ENCODE measurements around the gene ASPDH. TPM values are rescaled to one million over a fixed set of nuclear protein-coding genes. Genes with fewer than 3 reads are reported as not detected.

ASPDH gene
- total and polyA plus RNA-seq, 3 experiments from 2014 or later, result not detected

- peaks cover 4 to 7% of the 10 kb centered on the region in 2 donors for H3K27me3 Mint-ChIP-seq
- no peaks in the 10 kb centered on the region for H3K4me1 Mint-ChIP-seq
- Histone ChIP-seq H3K4me3 (ENCODE audit: low read length) (no peak overlapping the region), H3K9me3 (ENCODE audit: low read length) (no peaks in the 10 kb centered on the region), H3K4me1 (ENCODE audit: insufficient read depth, low read length) (no peaks in the 10 kb centered on the region), H3K27ac (ENCODE audit: low read depth, low read length) (no peak overlapping the region), H3K27me3 (ENCODE audit: insufficient read depth, low read length, poor library complexity, severe bottlenecking) (no peaks in the 10 kb centered on the region), H3K36me3 (ENCODE audit: insufficient read depth, low read length) (no peaks in the 10 kb centered on the region)
- H3K9me3 Mint-ChIP-seq, result no peaks in the 10 kb centered on the region
- POLR2A ChIA-PET, result no interaction called here
- no peak for DNase-seq
- H3K4me3 Mint-ChIP-seq, result no peak overlapping the region
- no peaks in the 10 kb centered on the region for H3K36me3 Mint-ChIP-seq
- CTCF ChIA-PET, result no interaction called here
- H3K27ac Mint-ChIP-seq, result no peak overlapping the region
Observed at GRCh38 chr19:50522881-50523280, 9.2 kb upstream of the ASPDH start.

- H3K9me3 ChIP-seq (ENCODE audit: low read length), result no peaks in the 10 kb centered on the region
- Mint-ChIP-seq H3K36me3 (no peaks in the 10 kb centered on the region), H3K4me3 (no peak overlapping the region), H3K27ac (peak overlapping the region in 1 of 8 donors; percentile 62), H3K27me3 (peaks cover 4 to 6% of the 10 kb centered on the region in 2 donors), H3K4me1 (no peaks in the 10 kb centered on the region), H3K9me3 (no peaks in the 10 kb centered on the region)
- H3K27me3 ChIP-seq (ENCODE audit: insufficient read depth, low read length, poor library complexity, severe bottlenecking), result no peaks in the 10 kb centered on the region
- DNase-seq, result no peak
- no peak overlapping the region for H3K27ac ChIP-seq (ENCODE audit: low read depth, low read length)
- ChIA-PET CTCF (no interaction called here), POLR2A (no interaction called here)
- H3K36me3 ChIP-seq (ENCODE audit: insufficient read depth, low read length), result no peaks in the 10 kb centered on the region
- no peaks in the 10 kb centered on the region for H3K4me1 ChIP-seq (ENCODE audit: insufficient read depth, low read length)
- H3K4me3 ChIP-seq (ENCODE audit: low read length), result no peak overlapping the region
Observed at GRCh38 chr19:50520822-50521465, 7.2 kb upstream of the ASPDH start.

GRCh38 chr19:50519006-50519575, 5.4 kb upstream of the ASPDH start:
- Mint-ChIP-seq H3K4me1 (peaks cover 0 to 3% (median 0%) of the 10 kb centered on the region in 3 donors), H3K27ac (no peak overlapping the region), H3K36me3 (no peaks in the 10 kb centered on the region), H3K9me3 (no peaks in the 10 kb centered on the region), H3K27me3 (peaks cover 8 to 9% of the 10 kb centered on the region in 2 donors), H3K4me3 (no peak overlapping the region)
- ChIA-PET POLR2A (no interaction called here), CTCF (no interaction called here)
- no peaks in the 10 kb centered on the region for H3K9me3 ChIP-seq (ENCODE audit: low read length)
- no peak overlapping the region for H3K27ac ChIP-seq (ENCODE audit: low read depth, low read length)
- no peaks in the 10 kb centered on the region for H3K27me3 ChIP-seq (ENCODE audit: insufficient read depth, low read length, poor library complexity, severe bottlenecking)
- no peak overlapping the region for H3K4me3 ChIP-seq (ENCODE audit: low read length)
- no peaks in the 10 kb centered on the region for H3K4me1 ChIP-seq (ENCODE audit: insufficient read depth, low read length)
- H3K36me3 ChIP-seq (ENCODE audit: insufficient read depth, low read length), result no peaks in the 10 kb centered on the region
- DNase-seq, result no peak

- no peaks in the 10 kb centered on the region for H3K36me3 Mint-ChIP-seq
- POLR2A ChIA-PET, result no interaction called here
Observed at GRCh38 chr19:50518091-50519005, 4.6 kb upstream of the ASPDH start.

GRCh38 chr19:50517704-50518075, 4.0 kb upstream of the ASPDH start:
- no peaks in the 10 kb centered on the region for H3K36me3 ChIP-seq (ENCODE audit: insufficient read depth, low read length)
- H3K27me3 ChIP-seq (ENCODE audit: insufficient read depth, low read length, poor library complexity, severe bottlenecking), result no peaks in the 10 kb centered on the region
- Mint-ChIP-seq H3K27me3 (peaks cover 7 to 8% of the 10 kb centered on the region in 2 donors), H3K4me3 (no peak overlapping the region), H3K36me3 (no peaks in the 10 kb centered on the region), H3K4me1 (peaks cover 0 to 3% (median 0%) of the 10 kb centered on the region in 3 donors), H3K27ac (peak overlapping the region in 1 of 8 donors; percentile 72), H3K9me3 (no peaks in the 10 kb centered on the region)
- DNase-seq, result no peak
- H3K4me3 ChIP-seq (ENCODE audit: low read length), result no peak overlapping the region
- H3K4me1 ChIP-seq (ENCODE audit: insufficient read depth, low read length), result no peaks in the 10 kb centered on the region
- POLR2A ChIA-PET, result no interaction called here
- H3K9me3 ChIP-seq (ENCODE audit: low read length), result no peaks in the 10 kb centered on the region
- H3K27ac ChIP-seq (ENCODE audit: low read depth, low read length), result no peak overlapping the region
- CTCF ChIA-PET, result no interaction called here

More at GRCh38 chr19:50518091-50519005, 4.6 kb upstream of the ASPDH start:
- no peaks in the 10 kb centered on the region for H3K36me3 ChIP-seq (ENCODE audit: insufficient read depth, low read length)
- no peaks in the 10 kb centered on the region for H3K9me3 Mint-ChIP-seq
- no peak overlapping the region for H3K4me3 Mint-ChIP-seq
- H3K27ac Mint-ChIP-seq, result peak overlapping the region in 1 of 8 donors; percentile 72
- H3K27ac ChIP-seq (ENCODE audit: low read depth, low read length), result no peak overlapping the region
- H3K4me1 Mint-ChIP-seq, result peaks cover 0 to 3% (median 0%) of the 10 kb centered on the region in 3 donors
- no peaks in the 10 kb centered on the region for H3K4me1 ChIP-seq (ENCODE audit: insufficient read depth, low read length)
- no peaks in the 10 kb centered on the region for H3K27me3 ChIP-seq (ENCODE audit: insufficient read depth, low read length, poor library complexity, severe bottlenecking)
- DNase-seq, result peak in 1 of 5 donors; percentile 45
- H3K27me3 Mint-ChIP-seq, result peaks cover 8 to 9% of the 10 kb centered on the region in 2 donors
- CTCF ChIA-PET, result no interaction called here
- no peak overlapping the region for H3K4me3 ChIP-seq (ENCODE audit: low read length)
- no peaks in the 10 kb centered on the region for H3K9me3 ChIP-seq (ENCODE audit: low read length)

- H3K27ac Mint-ChIP-seq, result no peak overlapping the region
- peaks cover 7 to 8% of the 10 kb centered on the region in 2 donors for H3K27me3 Mint-ChIP-seq
Observed at GRCh38 chr19:50516964-50517703, 3.4 kb upstream of the ASPDH start.

GRCh38 chr19:50516456-50516855, 2.7 kb upstream of the ASPDH start:
- DNase-seq, result no peak
- no peaks in the 10 kb centered on the region for H3K36me3 Mint-ChIP-seq

More at GRCh38 chr19:50516964-50517703, 3.4 kb upstream of the ASPDH start:
- H3K4me1 Mint-ChIP-seq, result peaks cover 0 to 3% (median 0%) of the 10 kb centered on the region in 3 donors
- H3K4me3 Mint-ChIP-seq, result no peak overlapping the region
- Histone ChIP-seq H3K9me3 (ENCODE audit: low read length) (no peaks in the 10 kb centered on the region), H3K4me3 (ENCODE audit: low read length) (no peak overlapping the region), H3K4me1 (ENCODE audit: insufficient read depth, low read length) (no peaks in the 10 kb centered on the region), H3K36me3 (ENCODE audit: insufficient read depth, low read length) (no peaks in the 10 kb centered on the region), H3K27ac (ENCODE audit: low read depth, low read length) (no peak overlapping the region), H3K27me3 (ENCODE audit: insufficient read depth, low read length, poor library complexity, severe bottlenecking) (no peaks in the 10 kb centered on the region)
- ChIA-PET CTCF (no interaction called here), POLR2A (no interaction called here)
- DNase-seq, result no peak
- H3K9me3 Mint-ChIP-seq, result no peaks in the 10 kb centered on the region
- no peaks in the 10 kb centered on the region for H3K36me3 Mint-ChIP-seq

More at GRCh38 chr19:50516456-50516855, 2.7 kb upstream of the ASPDH start:
- peak overlapping the region in 1 of 8 donors; percentile 57 for H3K27ac Mint-ChIP-seq
- H3K27me3 Mint-ChIP-seq, result peaks cover 7 to 8% of the 10 kb centered on the region in 2 donors
- Histone ChIP-seq H3K27me3 (ENCODE audit: insufficient read depth, low read length, poor library complexity, severe bottlenecking) (no peaks in the 10 kb centered on the region), H3K9me3 (ENCODE audit: low read length) (no peaks in the 10 kb centered on the region), H3K36me3 (ENCODE audit: insufficient read depth, low read length) (no peaks in the 10 kb centered on the region), H3K4me3 (ENCODE audit: low read length) (no peak overlapping the region), H3K27ac (ENCODE audit: low read depth, low read length) (no peak overlapping the region), H3K4me1 (ENCODE audit: insufficient read depth, low read length) (peaks cover 5% of the 10 kb centered on the region)
- ChIA-PET CTCF (no interaction called here), POLR2A (no interaction called here)
- H3K4me1 Mint-ChIP-seq, result peaks cover 2 to 8% (median 6%) of the 10 kb centered on the region in 3 donors
- H3K4me3 Mint-ChIP-seq, result no peak overlapping the region
- no peaks in the 10 kb centered on the region for H3K9me3 Mint-ChIP-seq
